Kidney epithelial cell (primary cell): ENCODE results near the gene METAP1. TPM values are rescaled to one million over a fixed set of nuclear protein-coding genes. Genes with fewer than 3 reads are reported as not detected.

ENCODE experiments used
- DNase-seq: peaks from one replicate; pipeline ENCODE4 v3.0.0-alpha.2; 2010; ENCODE audit warnings: low read depth
- H3K27me3 ChIP-seq: 2 replicates; pipeline ENCODE4 v1.6.0; 2011; ENCODE audit warnings: low read length; ENCODE audit not compliant: control insufficient read depth, insufficient read depth
- H3K36me3 ChIP-seq: 2 replicates; pipeline ENCODE4 v1.5.1; 2011; ENCODE audit warnings: low read length; ENCODE audit not compliant: control insufficient read depth, insufficient read depth
- H3K4me3 ChIP-seq: 2 replicates; pipeline ENCODE4 v1.5.1; 2011; ENCODE audit warnings: low read depth, mild to moderate bottlenecking, control low read depth, low read length
- CTCF ChIP-seq: IDR thresholded peaks from 2 replicates; pipeline ENCODE4 v1.5.1; 2011; ENCODE audit warnings: mild to moderate bottlenecking, moderate library complexity, low read length, control low read depth, inconsistent platforms; ENCODE audit not compliant: insufficient read depth, poor library complexity, severe bottlenecking
- total RNA-seq: library from RNA; depleted of rRNA; stranded (reverse); fragments of >200 nt; gene quantifications from 2 replicates; pipeline ENCODE4 v1.2.3, GENCODE V29; 2015

The METAP1 gene
- total RNA-seq, 1 donor from 2014 or later: 58.9 TPM

- TF ChIP-seq CTCF: no peak
- DNase-seq: no peak
- Histone ChIP-seq H3K4me3 (no peak overlapping the region), H3K36me3 (no peaks in the 10 kb centered on the region), H3K27me3 (no peaks in the 10 kb centered on the region)
Observed at GRCh38 chr4:98958065-98958464, 37.5 kb upstream of the METAP1 start.

- H3K36me3 ChIP-seq: no peaks in the 10 kb centered on the region
- no peak for DNase-seq
- no peak overlapping the region for H3K4me3 ChIP-seq
- H3K27me3 ChIP-seq: no peaks in the 10 kb centered on the region
- no peak for TF ChIP-seq CTCF
Observed at GRCh38 chr4:98959411-98959810, 36.1 kb upstream of the METAP1 start.

GRCh38 chr4:98961770-98962169 is 33.8 kb upstream of the METAP1 start:
- H3K36me3 ChIP-seq: no peaks in the 10 kb centered on the region
- no peak for TF ChIP-seq CTCF
- no peak for DNase-seq
- no peaks in the 10 kb centered on the region for H3K27me3 ChIP-seq
- no peak overlapping the region for H3K4me3 ChIP-seq

- H3K27me3 ChIP-seq: no peaks in the 10 kb centered on the region
- TF ChIP-seq CTCF: no peak
- DNase-seq: no peak
Observed at GRCh38 chr4:98963538-98964433, 31.7 kb upstream of the METAP1 start.

GRCh38 chr4:98966926-98967325 is 28.6 kb upstream of the METAP1 start:
- no peak for TF ChIP-seq CTCF
- Histone ChIP-seq H3K4me3 (no peak overlapping the region), H3K27me3 (no peaks in the 10 kb centered on the region), H3K36me3 (no peaks in the 10 kb centered on the region)
- no peak for DNase-seq

More at GRCh38 chr4:98963538-98964433, 31.7 kb upstream of the METAP1 start:
- Histone ChIP-seq H3K4me3 (no peak overlapping the region), H3K36me3 (no peaks in the 10 kb centered on the region)
